AG10803 (cell line): Measurements from ENCODE around the gene ZNF407.
"Not testable (repeated sequence)": the region's sequence is repeated elsewhere in the genome, so short reads cannot be mapped to it uniquely, and the experiment has no call there.

Experiments
- DNase-seq: peaks from one replicate; pipeline ENCODE4 v3.0.0; 2010; ENCODE audit warnings: low read depth
- H3K4me3 ChIP-seq: 2 replicates; pipeline ENCODE4 v1.5.1; 2011; ENCODE audit warnings: mild to moderate bottlenecking, low read length, control low read depth
- TF ChIP-seq, protein P1 (sequence below): conservative IDR thresholded peaks from 2 replicates; pipeline ENCODE4 v1.5.1; 2011; ENCODE audit warnings: mild to moderate bottlenecking, low read length, control low read depth, inconsistent platforms

ZNF407 gene

DNA sequence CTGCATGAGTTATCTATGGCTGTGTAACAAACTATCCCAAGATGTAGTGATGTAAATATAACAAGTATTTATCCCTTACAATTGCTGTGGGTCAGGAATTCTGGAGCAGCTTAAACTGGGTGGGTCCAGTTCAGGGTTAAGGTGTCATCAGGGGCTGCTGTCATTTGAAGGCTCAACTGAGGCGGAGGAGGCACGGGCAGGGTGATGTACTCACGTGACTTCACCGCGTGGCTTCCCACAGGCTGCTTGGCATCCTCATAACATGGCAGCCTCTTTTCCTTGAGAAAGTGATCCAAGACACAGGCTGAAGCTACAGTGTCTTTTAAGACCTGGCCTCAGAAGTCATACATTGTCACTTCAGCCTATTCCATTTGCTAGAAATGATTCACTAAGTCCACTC, 485.5 kb downstream of the ZNF407 start:
- TF ChIP-seq, protein P1, sequence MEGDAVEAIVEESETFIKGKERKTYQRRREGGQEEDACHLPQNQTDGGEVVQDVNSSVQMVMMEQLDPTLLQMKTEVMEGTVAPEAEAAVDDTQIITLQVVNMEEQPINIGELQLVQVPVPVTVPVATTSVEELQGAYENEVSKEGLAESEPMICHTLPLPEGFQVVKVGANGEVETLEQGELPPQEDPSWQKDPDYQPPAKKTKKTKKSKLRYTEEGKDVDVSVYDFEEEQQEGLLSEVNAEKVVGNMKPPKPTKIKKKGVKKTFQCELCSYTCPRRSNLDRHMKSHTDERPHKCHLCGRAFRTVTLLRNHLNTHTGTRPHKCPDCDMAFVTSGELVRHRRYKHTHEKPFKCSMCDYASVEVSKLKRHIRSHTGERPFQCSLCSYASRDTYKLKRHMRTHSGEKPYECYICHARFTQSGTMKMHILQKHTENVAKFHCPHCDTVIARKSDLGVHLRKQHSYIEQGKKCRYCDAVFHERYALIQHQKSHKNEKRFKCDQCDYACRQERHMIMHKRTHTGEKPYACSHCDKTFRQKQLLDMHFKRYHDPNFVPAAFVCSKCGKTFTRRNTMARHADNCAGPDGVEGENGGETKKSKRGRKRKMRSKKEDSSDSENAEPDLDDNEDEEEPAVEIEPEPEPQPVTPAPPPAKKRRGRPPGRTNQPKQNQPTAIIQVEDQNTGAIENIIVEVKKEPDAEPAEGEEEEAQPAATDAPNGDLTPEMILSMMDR = no peak
- no peak overlapping the region for H3K4me3 ChIP-seq

DNA sequence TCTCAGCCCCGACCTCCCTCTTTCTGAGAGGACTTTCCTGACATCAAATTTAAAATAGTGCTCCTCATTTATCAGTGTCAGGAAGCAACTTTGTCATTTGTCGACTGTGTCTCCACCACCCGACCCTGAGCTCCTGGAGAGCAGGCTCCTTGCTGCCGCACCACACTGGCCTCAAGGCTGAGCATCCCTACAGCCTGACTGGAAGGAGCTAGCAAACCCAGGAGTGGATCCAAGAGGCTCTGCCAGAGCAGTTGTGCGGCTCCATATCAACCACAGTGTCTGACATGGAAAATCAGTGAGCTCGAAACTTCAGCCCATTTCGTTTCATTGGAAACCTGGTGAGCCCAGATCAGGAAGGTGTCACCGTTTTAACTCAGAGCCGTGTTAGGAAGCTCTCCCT, 486.1 kb downstream of the ZNF407 start:
- no peak for DNase-seq
- TF ChIP-seq, protein P1 = no peak
- no peak overlapping the region for H3K4me3 ChIP-seq

More for the DNA sequence above, 485.5 kb downstream of the ZNF407 start:
- no peak for DNase-seq

DNA sequence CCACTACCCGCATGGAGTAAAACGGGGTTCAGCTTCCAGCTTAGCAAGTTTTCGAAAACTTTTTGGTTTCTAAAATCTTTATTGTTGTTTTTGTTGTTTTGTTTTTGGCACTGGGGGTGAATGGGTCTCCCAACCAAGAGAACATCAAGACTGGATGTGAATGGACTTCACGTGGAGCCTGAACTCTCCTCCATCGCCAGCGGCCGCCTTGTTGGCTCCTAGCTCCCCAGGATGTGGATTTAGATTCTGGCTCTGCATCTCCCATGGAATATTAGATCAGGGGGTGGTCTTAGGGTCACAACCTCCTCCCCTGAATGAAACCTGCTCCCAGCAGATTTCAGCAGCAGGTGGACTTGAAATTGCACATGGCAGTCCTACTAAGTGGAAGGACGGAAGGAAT, 488.0 kb downstream of the ZNF407 start:
- not testable (repeated sequence) for DNase-seq, H3K4me3 ChIP-seq

DNA sequence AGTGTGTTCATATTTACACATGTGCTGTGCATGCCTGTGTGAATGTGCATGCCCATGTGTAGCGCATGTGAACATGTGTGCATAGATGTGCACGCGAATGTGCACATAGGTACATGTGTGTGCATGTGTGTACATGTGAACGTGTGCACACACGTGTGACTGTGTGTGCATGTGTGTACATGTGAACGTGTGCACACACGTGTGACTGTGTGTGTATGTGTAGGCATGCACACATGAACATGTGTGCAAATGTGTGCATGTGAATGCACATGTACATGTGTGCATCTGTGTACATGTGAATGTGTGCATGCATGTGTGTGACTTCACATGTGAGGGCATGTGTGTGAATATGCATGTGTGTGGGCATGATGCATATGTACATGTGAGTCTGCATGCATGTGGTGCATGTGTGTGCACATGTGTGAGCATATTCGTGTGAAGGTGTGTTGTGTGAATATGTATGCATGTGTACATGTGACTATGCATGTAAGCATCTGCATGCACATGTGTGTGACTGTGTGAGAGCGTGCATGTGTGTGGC, 488.9 kb downstream of the ZNF407 start:
- TF ChIP-seq, protein P1 = no peak
- no peak for DNase-seq
- H3K4me3 ChIP-seq = no peak overlapping the region

DNA sequence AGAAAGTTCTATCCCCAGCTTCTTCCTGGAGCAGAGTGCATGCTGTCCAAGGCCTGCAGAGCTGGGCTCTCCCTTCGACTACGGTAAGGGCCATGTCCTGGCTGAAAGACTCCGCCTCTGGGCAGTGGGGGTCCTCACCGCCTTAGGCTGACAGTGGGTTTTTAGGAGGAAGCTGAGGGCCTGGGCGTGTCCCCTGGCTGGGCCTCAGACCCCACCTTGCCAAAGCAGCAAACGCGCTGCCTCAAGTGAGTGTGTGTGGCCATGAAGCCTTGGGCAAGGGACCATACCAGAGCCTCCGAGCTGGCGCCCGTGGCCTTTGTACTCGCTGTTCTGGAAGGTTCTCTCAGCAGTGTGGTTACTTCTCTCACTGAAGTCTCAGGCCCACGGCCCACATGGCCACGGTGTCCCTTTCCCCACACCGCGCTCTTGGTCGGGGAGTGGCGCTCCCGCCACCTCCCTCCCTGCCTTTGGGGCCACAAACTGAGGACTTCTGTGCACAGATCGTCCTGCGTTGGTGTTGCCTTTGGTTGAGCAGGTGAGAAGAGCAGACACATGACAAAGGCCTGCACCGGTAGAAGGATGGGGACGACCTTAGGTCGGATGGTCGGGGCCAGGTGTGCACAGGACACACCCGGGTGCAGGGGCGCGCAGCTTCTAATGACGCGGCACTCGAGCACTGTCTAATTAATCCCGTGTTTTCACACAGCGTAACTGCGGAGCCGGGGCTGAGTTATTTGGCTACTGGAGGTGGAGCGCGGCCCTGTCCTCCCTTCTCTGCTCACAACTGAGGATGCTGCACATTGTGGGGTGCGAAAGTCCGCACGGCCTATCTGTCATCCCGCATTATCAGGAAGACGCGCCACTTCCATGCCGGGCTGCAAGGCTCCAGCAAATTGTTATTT, 489.7 kb downstream of the ZNF407 start:
- DNase-seq = no peak

DNA sequence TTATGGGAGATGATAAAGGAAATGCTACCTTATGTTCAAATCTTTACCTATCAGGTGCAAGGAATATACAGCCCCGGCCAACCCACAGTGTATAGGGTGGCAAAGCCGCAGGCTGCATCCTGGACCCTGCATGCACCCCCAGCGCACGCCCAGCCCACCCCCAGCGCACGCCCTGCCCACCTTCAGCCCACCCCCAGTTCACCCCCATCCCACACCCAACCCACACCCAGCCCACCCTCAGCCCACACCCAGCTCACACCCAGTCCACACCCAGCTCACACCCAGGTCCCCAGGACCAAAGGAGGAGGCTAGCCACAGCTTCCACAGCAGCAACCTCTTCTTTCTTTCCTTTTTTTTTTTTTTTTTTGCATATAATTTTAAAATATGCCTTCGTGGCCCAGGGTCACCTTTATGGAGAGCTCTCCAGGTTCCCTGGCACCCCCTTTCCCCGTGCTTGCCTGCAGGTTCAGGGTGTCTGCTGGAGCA, 490.4 kb downstream of the ZNF407 start:
- TF ChIP-seq, protein P1 = no peak
- H3K4me3 ChIP-seq = no peak overlapping the region
- no peak for DNase-seq

More for the DNA sequence above, 489.7 kb downstream of the ZNF407 start:
- no peak overlapping the region for H3K4me3 ChIP-seq
- TF ChIP-seq, protein P1 = no peak

DNA sequence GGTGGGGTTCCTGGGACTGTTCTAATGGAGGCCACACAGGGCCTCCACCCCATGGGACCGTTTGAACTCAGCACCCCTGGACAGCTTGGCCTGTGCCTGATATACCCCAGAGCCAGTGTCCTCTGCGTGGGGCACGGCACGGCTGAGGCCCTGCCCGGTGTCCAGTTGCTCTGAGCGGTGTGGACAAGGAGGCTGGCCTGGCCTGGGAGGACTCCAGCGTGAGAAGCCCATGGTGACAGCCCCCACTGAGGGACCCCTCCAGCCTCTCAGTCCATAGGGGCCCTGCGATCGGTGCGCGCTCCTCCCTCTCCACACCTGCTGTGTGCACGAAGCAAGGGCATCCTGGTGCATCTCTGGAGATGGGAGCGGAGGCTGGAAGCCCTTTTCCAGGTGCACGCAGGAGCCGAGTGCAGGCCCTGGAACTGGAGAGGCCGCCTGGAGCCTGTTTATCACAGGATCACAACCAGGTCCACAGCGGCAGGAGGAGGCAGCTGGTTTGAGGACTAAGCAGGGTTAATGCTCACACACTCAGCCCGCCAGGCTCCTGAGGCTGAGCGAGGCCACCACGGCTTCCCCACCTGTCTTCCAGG, 491.0 kb downstream of the ZNF407 start:
- TF ChIP-seq, protein P1 = no peak
- DNase-seq = no peak
- H3K4me3 ChIP-seq = no peak overlapping the region
